Common myeloid progenitor, CD34-positive (primary cell): ENCODE results near the gene DNAH9.

Source experiments
- CTCF ChIA-PET: fragments of 350-600 bp; sonication (Branson Sonifier 250); formaldehyde crosslinking; loops from one replicate; lab custom pipeline; 2021; ENCODE audit warnings: antibody characterized with exemption; lab: Charles Lee
- POLR2A ChIA-PET: fragments of 350-600 bp; sonication (Branson Sonifier 250); formaldehyde crosslinking; loops from one replicate; lab custom pipeline; 2021; ENCODE audit warnings: antibody characterized with exemption; lab: Charles Lee
- DNase-seq, 3 donors: peaks; one replicate each; pipeline versions ENCODE4 v3.0.0 to v3.0.0-alpha.2; 2013
- H3K27ac ChIP-seq, 2 experiments: 1 replicate in 1 of 2; 2 replicates in 1 of 2; pipeline ENCODE4 v1.7.0; 2013; ENCODE audit warnings: inconsistent platforms in 2 of 2, low read length in 2 of 2, mild to moderate bottlenecking in 2 of 2, low read depth in 1 of 2, moderate library complexity in 1 of 2; ENCODE audit not compliant: severe bottlenecking in 2 of 2, insufficient read depth in 1 of 2, poor library complexity in 1 of 2
- H3K27me3 ChIP-seq, 5 experiments: replicated peaks in 2 of 5; 1 replicate in 3 of 5; 2 replicates in 2 of 5; pipeline versions ENCODE4 v1.6.1 to v1.7.0; 2013; ENCODE audit warnings: low read length in 4 of 5, mild to moderate bottlenecking in 2 of 5, moderate library complexity in 2 of 5, inconsistent platforms in 1 of 5; ENCODE audit not compliant: insufficient read depth in 5 of 5, control insufficient read depth in 4 of 5
- H3K36me3 ChIP-seq, 4 experiments: 1 replicate in 2 of 4; 2 replicates in 2 of 4; pipeline versions ENCODE4 v1.6.1 to v1.7.0; 2013; ENCODE audit warnings: low read length in 3 of 4, control low read depth in 1 of 4, mild to moderate bottlenecking in 1 of 4; ENCODE audit not compliant: control insufficient read depth in 4 of 4, insufficient read depth in 4 of 4
- H3K4me1 ChIP-seq, 4 experiments: 1 replicate in 3 of 4; 2 replicates in 1 of 4; pipeline versions ENCODE4 v1.6.1 to v1.7.1; 2013; ENCODE audit warnings: low read length in 3 of 4, mild to moderate bottlenecking in 3 of 4, control low read depth in 1 of 4, inconsistent platforms in 1 of 4, moderate library complexity in 1 of 4; ENCODE audit not compliant: control insufficient read depth in 4 of 4, insufficient read depth in 4 of 4; ENCODE audit errors: control extremely low read depth in 1 of 4
- H3K4me3 ChIP-seq, 7 experiments: 1 replicate in 4 of 7; 2 replicates in 3 of 7; pipeline versions ENCODE4 v1.5.1 to v1.7.0; 2013; ENCODE audit warnings: mild to moderate bottlenecking in 7 of 7, low read length in 6 of 7, moderate library complexity in 6 of 7, inconsistent platforms in 2 of 7, low read depth in 2 of 7, control low read depth in 1 of 7; ENCODE audit not compliant: insufficient read depth in 4 of 7, control insufficient read depth in 1 of 7; ENCODE audit errors: extremely low read depth in 1 of 7
- H3K9me3 ChIP-seq, 5 experiments: 1 replicate in 4 of 5; 2 replicates in 1 of 5; pipeline versions ENCODE4 v1.6.1 to v1.7.1; 2013; ENCODE audit warnings: low read length in 4 of 5, mild to moderate bottlenecking in 2 of 5, inconsistent platforms in 1 of 5, low read depth in 1 of 5, moderate library complexity in 1 of 5; ENCODE audit not compliant: control insufficient read depth in 4 of 5, insufficient read depth in 2 of 5; ENCODE audit errors: control extremely low read depth in 1 of 5
- WGBS: methylation state at CpG from one replicate; pipeline ENCODE4 v1.1.5; 2013; ENCODE audit not compliant: insufficient coverage; 5-methylcytosine and 5-hydroxymethylcytosine counted together

DNAH9 gene

GRCh38 chr17:11996722-11997146 lies 398.5 kb downstream of the DNAH9 start:
- Histone ChIP-seq H3K27me3 (no peaks in the 10 kb centered on the region), H3K36me3 (peaks cover 3 to 12% (median 8%) of the 10 kb centered on the region in 4 experiments), H3K4me3 (peak overlapping the region; percentile 85 to 97 (median 91)), H3K9me3 (no peaks in the 10 kb centered on the region), H3K27ac (peak overlapping the region; percentile 70 to 83), H3K4me1 (peaks cover 8 to 17% (median 11%) of the 10 kb centered on the region in 4 experiments)
- ChIA-PET POLR2A (interaction anchor here (0.8 to 3.1 kb wide), 5 partner anchors 23 to 87 kb away, joined by 3 to 15 read pairs (median 3); partner anchors contain the start of gene MAP2K4), CTCF (interaction anchor here (0.9 to 3.0 kb wide), 4 partner anchors 8 to 28 kb away, joined by 4 to 8 read pairs (median 6); partner anchors contain the start of gene MAP2K4)
- WGBS = 0% methylated on average over 8 of the region's 14 CpGs
- DNase-seq = peak; percentile 81 to 95 (median 94)

- POLR2A ChIA-PET = interaction anchor here (0.6 to 3.1 kb wide), 7 partner anchors 10 to 1343 kb away, joined by 3 to 15 read pairs (median 3); partner anchors contain the start of gene MAP2K4
- Histone ChIP-seq H3K4me3 (peak within 1 kb of the TSS; percentile 85 to 97 (median 91)), H3K27ac (peak within 1 kb of the TSS; percentile 70 to 83), H3K4me1 (peaks cover 8 to 17% (median 11%) of the 10 kb centered on the region in 4 experiments), H3K9me3 (no peaks in the 10 kb centered on the region), H3K36me3 (peaks cover 0 to 6% (median 4%) of the 10 kb centered on the region in 4 experiments), H3K27me3 (no peaks in the 10 kb centered on the region)
- under 1% methylated on average over 63 of the region's 74 CpGs for WGBS
- DNase-seq = peak; percentile 94 to 97 (median 97)
- CTCF ChIA-PET = interaction anchor here (0.8 to 3.0 kb wide), 5 partner anchors 9 to 40 kb away, joined by 3 to 8 read pairs (median 4); partner anchors contain the start of gene MAP2K4
Measured at GRCh38 chr17:11997147-11997971, 399.1 kb downstream of the DNAH9 start, which contains the start of gene ZNF18. TSS of gene ZNF18 (minus strand) at chr17:11997475. CDS start at chr17:11992829, 4,646 bp downstream.

DNA sequence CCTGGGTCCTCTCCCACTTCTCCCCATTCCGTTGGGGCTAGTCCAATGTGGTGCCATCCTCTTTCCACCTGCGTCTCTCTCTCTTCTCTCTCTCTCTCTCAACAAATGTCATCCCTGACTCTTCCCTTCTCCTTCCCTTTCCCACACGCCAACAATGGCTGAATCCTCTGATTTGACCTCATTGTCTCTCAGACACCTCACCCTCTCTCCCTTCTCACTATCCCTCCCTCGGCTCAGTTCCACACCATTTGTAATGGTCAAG lies 399.6 kb downstream of the DNAH9 start:
- peak overlapping the region; percentile 85 to 97 (median 91) for H3K4me3 ChIP-seq
- H3K36me3 ChIP-seq = peaks cover 0 to under 1% (median 0%) of the 10 kb centered on the region in 4 experiments
- DNase-seq = no peak
- 85% methylated on average over 3 of the region's 4 CpGs for WGBS
- H3K27me3 ChIP-seq = no peaks in the 10 kb centered on the region
- peaks cover 8 to 17% (median 11%) of the 10 kb centered on the region in 4 experiments for H3K4me1 ChIP-seq
- ChIA-PET POLR2A (interaction anchor here (0.6 to 3.1 kb wide), 4 partner anchors 9 to 33 kb away, joined by 3 to 15 read pairs (median 4); partner anchors contain the start of gene MAP2K4), CTCF (interaction anchor here (0.8 to 3.0 kb wide), 4 partner anchors 22 to 40 kb away, joined by 3 to 8 read pairs (median 6); partner anchors contain the start of gene MAP2K4)
- no peaks in the 10 kb centered on the region for H3K9me3 ChIP-seq
- H3K27ac ChIP-seq = peak overlapping the region in 1 of 2 experiments; percentile 83

DNA sequence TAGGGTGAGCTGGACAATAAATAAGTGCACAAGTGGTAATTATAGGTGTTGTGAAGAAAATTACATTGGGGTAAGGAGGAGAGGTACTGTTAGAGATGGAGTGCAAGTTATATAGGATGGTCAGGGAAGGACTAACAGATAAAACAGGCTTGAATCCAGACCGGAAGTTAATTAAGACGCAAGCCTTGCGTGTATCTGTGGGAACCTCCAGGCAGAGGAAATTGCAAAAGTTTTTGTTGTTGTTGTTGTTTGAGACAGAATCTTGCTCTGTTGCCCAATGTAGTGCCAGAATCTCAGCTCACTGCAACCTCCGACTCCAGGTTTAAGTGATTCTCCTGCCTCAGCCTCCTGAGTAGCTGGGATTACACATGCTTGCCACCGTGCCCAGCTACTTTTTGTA lies 401.4 kb downstream of the DNAH9 start:
- Histone ChIP-seq H3K27ac (no peak overlapping the region), H3K4me3 (no peak overlapping the region), H3K27me3 (no peaks in the 10 kb centered on the region), H3K9me3 (no peaks in the 10 kb centered on the region), H3K4me1 (peaks cover 8 to 17% (median 11%) of the 10 kb centered on the region in 4 experiments), H3K36me3 (no peaks in the 10 kb centered on the region)
- ChIA-PET CTCF (interaction anchor here (1.1 kb wide), 1 partner anchor 10 kb away, joined by 3 read pairs; no protein-coding TSS in a partner anchor), POLR2A (no interaction called here)
- WGBS = 94% methylated on average over 5 of the region's 5 CpGs
- DNase-seq = no peak

- WGBS = 86% methylated on average over 5 of the region's 5 CpGs
- no peak overlapping the region for H3K4me3 ChIP-seq
- no peaks in the 10 kb centered on the region for H3K36me3 ChIP-seq
- no peak for DNase-seq
- no peaks in the 10 kb centered on the region for H3K27me3 ChIP-seq
- no peaks in the 10 kb centered on the region for H3K4me1 ChIP-seq
- no peaks in the 10 kb centered on the region for H3K9me3 ChIP-seq
- H3K27ac ChIP-seq = no peak overlapping the region
- POLR2A ChIA-PET = interaction anchor here (0.8 kb wide), 1 partner anchor 10 kb away, joined by 3 read pairs; the partner anchor contains the start of gene ZNF18
- CTCF ChIA-PET = no interaction called here
Measured at GRCh38 chr17:12007466-12007865, 409.2 kb downstream of the DNAH9 start.
